ENCODE measurements around the gene PPID. TPM values are rescaled to one million over a fixed set of nuclear protein-coding genes. Genes with fewer than 3 reads are reported as not detected.

Gene PPID
- total RNA-seq, 1 experiment from 2014 or later: 23.3 TPM

GRCh38 chr4:158770671-158771070, 47.5 kb upstream of the PPID start:
- no peaks in the 10 kb centered on the region for H3K27me3 ChIP-seq (ENCODE audit: control insufficient read depth, insufficient read depth, low read length)
- in situ Hi-C loops (cut with HindIII; ENCODE audit: low pct_unique_long_range_greater_than_20kb, low sequenced_read_pairs) (no loop called here), intact Hi-C loops (cut with micrococcal nuclease; ENCODE audit: unreplicated experiment) (loop anchor here (10.0 kb wide), 1 partner anchor 84 kb away; no protein-coding TSS in a partner anchor)
- no peak overlapping the region for H3K27ac ChIP-seq (ENCODE audit: low read length)
- peaks cover 30% of the 10 kb centered on the region for H3K4me1 ChIP-seq (ENCODE audit: control insufficient read depth, insufficient read depth, low read length)
- no peak for TF ChIP-seq TCF7L2 (IDR thresholded peaks at IDR 0.05; ENCODE audit: low read depth, low read length)
- no peak for TF ChIP-seq POLR2AphosphoS5 (IDR thresholded peaks at IDR 0.05; ENCODE audit: low read depth, low read length)
- TF ChIP-seq REST (IDR thresholded peaks at IDR 0.05; ENCODE audit: insufficient read depth in 1 of 2, low read depth in 2 of 2, low read length in 1 of 2): no peak
- TF ChIP-seq SIN3A (IDR thresholded peaks at IDR 0.05; ENCODE audit: borderline replicate concordance, insufficient read depth, low read depth, low read length): no peak
- TF ChIP-seq CTCF (IDR thresholded peaks at IDR 0.05): no peak
- no TSS peak for BruUV-seq (replicated peaks)
- ChIA-PET POLR2A (no interaction called here), CTCF (no interaction called here)
- peak overlapping the region in 1 of 2 experiments; percentile 78; a peak in 1 of 4 replicates for H3K4me3 ChIP-seq (ENCODE audit: low read depth in 2 of 2, low read length in 2 of 2)
- H3K36me3 ChIP-seq (ENCODE audit: control insufficient read depth, insufficient read depth, low read length): no peaks in the 10 kb centered on the region; the same call in 1 of the 2 replicates
- DNase-seq (ENCODE audit: low read depth, low spot score) (no peak), ATAC-seq (no peak)
- no peaks in the 10 kb centered on the region for H3K9me3 ChIP-seq (ENCODE audit: control insufficient read depth, insufficient read depth, low read depth, low read length)

- CTCF ChIA-PET: no interaction called here
- ATAC-seq (peak; percentile 70), DNase-seq (ENCODE audit: low read depth, low spot score) (no peak)
- BruUV-seq (replicated peaks): no TSS peak
- Histone ChIP-seq H3K9me3 (ENCODE audit: control insufficient read depth, insufficient read depth, low read depth, low read length) (no peaks in the 10 kb centered on the region), H3K4me3 (ENCODE audit: low read depth in 2 of 2, low read length in 2 of 2) (peak overlapping the region; percentile 76 to 78), H3K36me3 (ENCODE audit: control insufficient read depth, insufficient read depth, low read length) (no peaks in the 10 kb centered on the region; the same call in 1 of the 2 replicates), H3K27ac (ENCODE audit: low read length) (peak overlapping the region; percentile 68), H3K4me1 (ENCODE audit: control insufficient read depth, insufficient read depth, low read length) (peaks cover 20% of the 10 kb centered on the region), H3K27me3 (ENCODE audit: control insufficient read depth, insufficient read depth, low read length) (no peaks in the 10 kb centered on the region)
- POLR2A ChIA-PET: no interaction called here
- TF ChIP-seq SIN3A (IDR thresholded peaks at IDR 0.05; ENCODE audit: borderline replicate concordance, insufficient read depth, low read depth, low read length): 0 out of 2 replicates have a peak, but pooled peaks have one; percentile 39
- no peak for TF ChIP-seq REST (IDR thresholded peaks at IDR 0.05; ENCODE audit: insufficient read depth in 1 of 2, low read depth in 2 of 2, low read length in 1 of 2)
- in situ Hi-C loops (cut with HindIII; ENCODE audit: low pct_unique_long_range_greater_than_20kb, low sequenced_read_pairs): no loop called here
- intact Hi-C loops (cut with micrococcal nuclease; ENCODE audit: unreplicated experiment): no loop called here
Measured at GRCh38 chr4:158769175-158769921, 46.2 kb upstream of the PPID start.

All from Panc1 (cell line).